HEK293 (cell line): ENCODE data around the gene PIK3R2.

Experiments
- CTCF ChIA-PET: fragments of 350-600 bp; formaldehyde crosslinking; extraction: SDS; loops from one replicate; lab custom pipeline; 2021; ENCODE audit warnings: antibody characterized with exemption; lab: Yijun Ruan, JAX
- POLR2A ChIA-PET: fragments of 300-600 bp; formaldehyde crosslinking; extraction: SDS; loops from one replicate; lab custom pipeline; 2020; ENCODE audit warnings: antibody characterized with exemption, inconsistent platforms; lab: Yijun Ruan, JAX
- H3K27ac ChIP-seq: fragments of 200-500 bp; sonication (Bioruptor generic); 2 replicates; pipeline ENCODE4 v1.5.1; 2014; ENCODE audit warnings: low read depth, low read length, control low read depth, inconsistent platforms; ENCODE audit errors: extremely low read depth
- H3K36me3 ChIP-seq, 2 experiments: fragments of 200-500 bp in 1 of 2; sonication (Bioruptor generic) in 1 of 2; 1 replicate in 1 of 2; 2 replicates in 1 of 2; pipeline ENCODE4 v1.5.1; 2014 to 2017; ENCODE audit warnings: inconsistent platforms in 2 of 2, low read length in 2 of 2; ENCODE audit not compliant: control insufficient read depth in 2 of 2, insufficient read depth in 1 of 2
- H3K4me1 ChIP-seq: fragments of 200-500 bp; sonication (Bioruptor generic); 2 replicates; pipeline ENCODE4 v1.5.1; 2014; ENCODE audit warnings: mild to moderate bottlenecking, low read length, inconsistent platforms; ENCODE audit not compliant: control insufficient read depth, insufficient read depth
- H3K4me3 ChIP-seq: 2 replicates; pipeline ENCODE4 v1.5.1; 2011; ENCODE audit warnings: low read depth, mild to moderate bottlenecking, control low read depth, low read length, moderate library complexity
- H3K9me3 ChIP-seq: fragments of 200-500 bp; sonication (Bioruptor generic); 2 replicates; pipeline ENCODE4 v1.5.1; 2014; ENCODE audit warnings: low read depth, low read length, inconsistent platforms; ENCODE audit not compliant: control insufficient read depth, insufficient read depth
- GLIS2 ChIP-seq: fragments of 450-650 bp; formaldehyde crosslinking; IDR thresholded peaks from 2 replicates; pipeline ENCODE4 v1.5.1; 2016; ENCODE audit warnings: missing biosample characterization, missing genetic modification characterization
- REPIN1 ChIP-seq: fragments of 450-650 bp; formaldehyde crosslinking; IDR thresholded peaks from 2 replicates; pipeline ENCODE4 v1.5.1; 2017; ENCODE audit warnings: missing biosample characterization, missing genetic modification characterization, low read depth
- SCRT2 ChIP-seq: fragments of 450-650 bp; formaldehyde crosslinking; IDR thresholded peaks from 2 replicates; pipeline ENCODE4 v1.5.1; 2016; ENCODE audit warnings: missing biosample characterization, missing genetic modification characterization
- SP3 ChIP-seq: fragments of 450-650 bp; formaldehyde crosslinking; IDR thresholded peaks from 2 replicates; pipeline ENCODE4 v1.5.1; 2016; ENCODE audit warnings: missing biosample characterization, missing genetic modification characterization
- TRIM28 ChIP-seq: IDR thresholded peaks from 2 replicates; pipeline ENCODE4 v1.6.1; 2011; ENCODE audit warnings: low read length, control low read depth, borderline replicate concordance
- ZBTB1 ChIP-seq: fragments of 450-650 bp; formaldehyde crosslinking; IDR thresholded peaks from 2 replicates; pipeline ENCODE4 v1.5.1; 2016; ENCODE audit warnings: missing biosample characterization, missing genetic modification characterization
- ZBTB20 ChIP-seq: fragments of 450-650 bp; formaldehyde crosslinking; IDR thresholded peaks from 2 replicates; pipeline ENCODE4 v1.5.1; 2016; ENCODE audit warnings: missing biosample characterization, missing genetic modification characterization
- ZNF132 ChIP-seq: fragments of 450-650 bp; formaldehyde crosslinking; IDR thresholded peaks from 2 replicates; pipeline ENCODE4 v1.5.1; 2017; ENCODE audit warnings: missing biosample characterization, missing genetic modification characterization, borderline replicate concordance
- ZNF23 ChIP-seq: fragments of 450-650 bp; formaldehyde crosslinking; IDR thresholded peaks from 2 replicates; pipeline ENCODE4 v1.5.1; 2016; ENCODE audit warnings: missing biosample characterization, missing genetic modification characterization, borderline replicate concordance
- ZNF24 ChIP-seq: fragments of 450-650 bp; formaldehyde crosslinking; IDR thresholded peaks from 2 replicates; pipeline ENCODE4 v1.5.1; 2016; ENCODE audit warnings: missing biosample characterization, missing genetic modification characterization
- ZNF248 ChIP-seq: fragments of 450-650 bp; formaldehyde crosslinking; IDR thresholded peaks from 2 replicates; pipeline ENCODE4 v1.5.1; 2017; ENCODE audit warnings: missing biosample characterization, missing genetic modification characterization
- ZNF274 ChIP-seq, 2 experiments: fragments of 200-500 bp in 1 of 2; fragments of 450-650 bp in 1 of 2; sonication (Bioruptor generic) in 1 of 2; formaldehyde crosslinking in 1 of 2; IDR thresholded peaks; 2 replicates each; pipeline versions ENCODE4 v1.5.1 to v1.6.1; 2014 to 2016; ENCODE audit warnings: borderline replicate concordance in 1 of 2, inconsistent platforms in 1 of 2, low read length in 1 of 2, missing biosample characterization in 1 of 2, missing genetic modification characterization in 1 of 2
- ZNF335 ChIP-seq: fragments of 450-650 bp; formaldehyde crosslinking; conservative IDR thresholded peaks from 2 replicates; pipeline ENCODE4 v1.5.1; 2016; ENCODE audit warnings: missing biosample characterization, missing genetic modification characterization
- ZNF404 ChIP-seq: fragments of 450-650 bp; formaldehyde crosslinking; IDR thresholded peaks from 2 replicates; pipeline ENCODE4 v1.5.1; 2017; ENCODE audit warnings: missing biosample characterization, missing genetic modification characterization
- ZNF571 ChIP-seq: fragments of 450-650 bp; formaldehyde crosslinking; IDR thresholded peaks from 2 replicates; pipeline ENCODE4 v1.5.0; 2017; ENCODE audit warnings: missing biosample characterization, missing genetic modification characterization
- ZNF624 ChIP-seq: fragments of 450-650 bp; formaldehyde crosslinking; IDR thresholded peaks from 2 replicates; pipeline ENCODE4 v1.5.1; 2017; ENCODE audit warnings: missing biosample characterization, missing genetic modification characterization
- ZXDB ChIP-seq: fragments of 450-650 bp; formaldehyde crosslinking; IDR thresholded peaks from 2 replicates; pipeline ENCODE4 v1.5.1; 2016; ENCODE audit warnings: missing biosample characterization, missing genetic modification characterization
- TF ChIP-seq, protein P1 (sequence below): fragments of 450-650 bp; formaldehyde crosslinking; IDR thresholded peaks from 2 replicates; pipeline ENCODE4 v1.5.1; 2016; ENCODE audit warnings: missing biosample characterization, missing genetic modification characterization
- TF ChIP-seq, protein P2 (sequence below): fragments of 450-650 bp; formaldehyde crosslinking; IDR thresholded peaks from 2 replicates; pipeline ENCODE4 v1.5.1; 2016; ENCODE audit warnings: missing biosample characterization, missing genetic modification characterization
- TF ChIP-seq, protein P3 (sequence below): fragments of 450-650 bp; formaldehyde crosslinking; IDR thresholded peaks from 2 replicates; pipeline ENCODE4 v1.5.1; 2017; ENCODE audit warnings: missing biosample characterization, mild to moderate bottlenecking, missing genetic modification characterization, moderate library complexity
- TF ChIP-seq, protein P4 (sequence below): fragments of 450-650 bp; formaldehyde crosslinking; IDR thresholded peaks from 2 replicates; pipeline ENCODE4 v1.5.1; 2016; ENCODE audit warnings: missing biosample characterization, missing genetic modification characterization
- TF ChIP-seq, protein P5 (sequence below): fragments of 450-650 bp; formaldehyde crosslinking; IDR thresholded peaks from 2 replicates; pipeline ENCODE4 v1.5.1; 2016; ENCODE audit warnings: missing biosample characterization, missing genetic modification characterization
- TF ChIP-seq, protein P6 (sequence below): fragments of 450-650 bp; formaldehyde crosslinking; IDR thresholded peaks from 2 replicates; pipeline ENCODE4 v1.5.1; 2016; ENCODE audit warnings: missing biosample characterization, missing genetic modification characterization
- TF ChIP-seq, protein P7 (sequence below): fragments of 450-650 bp; formaldehyde crosslinking; IDR thresholded peaks from 2 replicates; pipeline ENCODE4 v1.5.1; 2017; ENCODE audit warnings: missing biosample characterization, missing genetic modification characterization
- TF ChIP-seq, protein P8 (sequence below): sonication (generic); formaldehyde crosslinking; IDR thresholded peaks from 2 replicates; pipeline ENCODE4 v1.8.1; 2022; ENCODE audit warnings: mild to moderate bottlenecking, moderate library complexity, missing genetic modification reagents

PIK3R2 gene

DNA sequence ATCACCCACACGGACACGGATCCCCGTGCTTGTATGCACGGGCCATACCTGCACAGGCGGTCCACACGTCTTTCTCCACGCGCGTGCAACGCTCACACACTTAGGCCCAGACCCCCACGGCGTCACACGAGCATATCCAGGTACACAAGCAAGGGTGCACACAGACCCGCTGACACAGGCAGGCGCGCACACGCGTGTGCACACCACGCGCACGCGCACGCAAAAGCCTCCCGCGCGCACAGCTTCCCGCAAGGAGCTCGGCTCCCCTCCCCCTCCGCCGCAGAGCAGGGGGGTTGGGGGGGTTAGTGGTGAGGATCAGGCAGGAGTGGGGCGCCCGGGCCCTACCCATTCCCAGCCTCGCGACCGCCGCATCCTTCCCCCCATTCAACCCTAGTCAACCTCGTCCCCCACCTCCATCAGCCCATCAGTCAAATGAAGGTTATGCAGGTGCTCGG is 50.5 kb downstream of the PIK3R2 start (continued):
- TF ChIP-seq, protein P1, sequence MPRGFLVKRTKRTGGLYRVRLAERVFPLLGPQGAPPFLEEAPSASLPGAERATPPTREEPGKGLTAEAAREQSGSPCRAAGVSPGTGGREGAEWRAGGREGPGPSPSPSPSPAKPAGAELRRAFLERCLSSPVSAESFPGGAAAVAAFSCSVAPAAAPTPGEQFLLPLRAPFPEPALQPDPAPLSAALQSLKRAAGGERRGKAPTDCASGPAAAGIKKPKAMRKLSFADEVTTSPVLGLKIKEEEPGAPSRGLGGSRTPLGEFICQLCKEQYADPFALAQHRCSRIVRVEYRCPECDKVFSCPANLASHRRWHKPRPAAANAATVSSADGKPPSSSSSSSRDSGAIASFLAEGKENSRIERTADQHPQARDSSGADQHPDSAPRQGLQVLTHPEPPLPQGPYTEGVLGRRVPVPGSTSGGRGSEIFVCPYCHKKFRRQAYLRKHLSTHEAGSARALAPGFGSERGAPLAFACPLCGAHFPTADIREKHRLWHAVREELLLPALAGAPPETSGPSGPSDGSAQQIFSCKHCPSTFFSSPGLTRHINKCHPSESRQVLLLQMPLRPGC (tag by site-specific recombination), result no peak; the same call in 1 of the 2 replicates
- TF ChIP-seq, protein P2, sequence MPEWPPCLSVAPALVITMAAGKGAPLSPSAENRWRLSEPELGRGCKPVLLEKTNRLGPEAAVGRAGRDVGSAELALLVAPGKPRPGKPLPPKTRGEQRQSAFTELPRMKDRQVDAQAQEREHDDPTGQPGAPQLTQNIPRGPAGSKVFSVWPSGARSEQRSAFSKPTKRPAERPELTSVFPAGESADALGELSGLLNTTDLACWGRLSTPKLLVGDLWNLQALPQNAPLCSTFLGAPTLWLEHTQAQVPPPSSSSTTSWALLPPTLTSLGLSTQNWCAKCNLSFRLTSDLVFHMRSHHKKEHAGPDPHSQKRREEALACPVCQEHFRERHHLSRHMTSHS, result no peak
- TF ChIP-seq ZNF24 (no peak), REPIN1 (no peak), SCRT2 (tag by site-specific recombination) (peak; percentile 88), GLIS2 (tag by site-specific recombination) (no peak), ZXDB (tag by site-specific recombination) (no peak), ZBTB20 (tag by site-specific recombination) (no peak), ZNF624 (no peak)
- TF ChIP-seq, protein P3, sequence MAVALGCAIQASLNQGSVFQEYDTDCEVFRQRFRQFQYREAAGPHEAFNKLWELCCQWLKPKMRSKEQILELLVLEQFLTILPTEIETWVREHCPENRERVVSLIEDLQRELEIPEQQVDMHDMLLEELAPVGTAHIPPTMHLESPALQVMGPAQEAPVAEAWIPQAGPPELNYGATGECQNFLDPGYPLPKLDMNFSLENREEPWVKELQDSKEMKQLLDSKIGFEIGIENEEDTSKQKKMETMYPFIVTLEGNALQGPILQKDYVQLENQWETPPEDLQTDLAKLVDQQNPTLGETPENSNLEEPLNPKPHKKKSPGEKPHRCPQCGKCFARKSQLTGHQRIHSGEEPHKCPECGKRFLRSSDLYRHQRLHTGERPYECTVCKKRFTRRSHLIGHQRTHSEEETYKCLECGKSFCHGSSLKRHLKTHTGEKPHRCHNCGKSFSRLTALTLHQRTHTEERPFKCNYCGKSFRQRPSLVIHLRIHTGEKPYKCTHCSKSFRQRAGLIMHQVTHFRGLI, result no peak
- TF ChIP-seq, protein P4, sequence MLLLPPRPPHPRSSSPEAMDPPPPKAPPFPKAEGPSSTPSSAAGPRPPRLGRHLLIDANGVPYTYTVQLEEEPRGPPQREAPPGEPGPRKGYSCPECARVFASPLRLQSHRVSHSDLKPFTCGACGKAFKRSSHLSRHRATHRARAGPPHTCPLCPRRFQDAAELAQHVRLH (tag by site-specific recombination), result no peak
- TF ChIP-seq, protein P5, sequence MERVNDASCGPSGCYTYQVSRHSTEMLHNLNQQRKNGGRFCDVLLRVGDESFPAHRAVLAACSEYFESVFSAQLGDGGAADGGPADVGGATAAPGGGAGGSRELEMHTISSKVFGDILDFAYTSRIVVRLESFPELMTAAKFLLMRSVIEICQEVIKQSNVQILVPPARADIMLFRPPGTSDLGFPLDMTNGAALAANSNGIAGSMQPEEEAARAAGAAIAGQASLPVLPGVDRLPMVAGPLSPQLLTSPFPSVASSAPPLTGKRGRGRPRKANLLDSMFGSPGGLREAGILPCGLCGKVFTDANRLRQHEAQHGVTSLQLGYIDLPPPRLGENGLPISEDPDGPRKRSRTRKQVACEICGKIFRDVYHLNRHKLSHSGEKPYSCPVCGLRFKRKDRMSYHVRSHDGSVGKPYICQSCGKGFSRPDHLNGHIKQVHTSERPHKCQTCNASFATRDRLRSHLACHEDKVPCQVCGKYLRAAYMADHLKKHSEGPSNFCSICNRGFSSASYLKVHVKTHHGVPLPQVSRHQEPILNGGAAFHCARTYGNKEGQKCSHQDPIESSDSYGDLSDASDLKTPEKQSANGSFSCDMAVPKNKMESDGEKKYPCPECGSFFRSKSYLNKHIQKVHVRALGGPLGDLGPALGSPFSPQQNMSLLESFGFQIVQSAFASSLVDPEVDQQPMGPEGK (tag by site-specific recombination), result no peak; the same call in none of the 2 replicates
- TF ChIP-seq, protein P6, sequence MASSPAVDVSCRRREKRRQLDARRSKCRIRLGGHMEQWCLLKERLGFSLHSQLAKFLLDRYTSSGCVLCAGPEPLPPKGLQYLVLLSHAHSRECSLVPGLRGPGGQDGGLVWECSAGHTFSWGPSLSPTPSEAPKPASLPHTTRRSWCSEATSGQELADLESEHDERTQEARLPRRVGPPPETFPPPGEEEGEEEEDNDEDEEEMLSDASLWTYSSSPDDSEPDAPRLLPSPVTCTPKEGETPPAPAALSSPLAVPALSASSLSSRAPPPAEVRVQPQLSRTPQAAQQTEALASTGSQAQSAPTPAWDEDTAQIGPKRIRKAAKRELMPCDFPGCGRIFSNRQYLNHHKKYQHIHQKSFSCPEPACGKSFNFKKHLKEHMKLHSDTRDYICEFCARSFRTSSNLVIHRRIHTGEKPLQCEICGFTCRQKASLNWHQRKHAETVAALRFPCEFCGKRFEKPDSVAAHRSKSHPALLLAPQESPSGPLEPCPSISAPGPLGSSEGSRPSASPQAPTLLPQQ (tag by site-specific recombination), result no peak

DNA sequence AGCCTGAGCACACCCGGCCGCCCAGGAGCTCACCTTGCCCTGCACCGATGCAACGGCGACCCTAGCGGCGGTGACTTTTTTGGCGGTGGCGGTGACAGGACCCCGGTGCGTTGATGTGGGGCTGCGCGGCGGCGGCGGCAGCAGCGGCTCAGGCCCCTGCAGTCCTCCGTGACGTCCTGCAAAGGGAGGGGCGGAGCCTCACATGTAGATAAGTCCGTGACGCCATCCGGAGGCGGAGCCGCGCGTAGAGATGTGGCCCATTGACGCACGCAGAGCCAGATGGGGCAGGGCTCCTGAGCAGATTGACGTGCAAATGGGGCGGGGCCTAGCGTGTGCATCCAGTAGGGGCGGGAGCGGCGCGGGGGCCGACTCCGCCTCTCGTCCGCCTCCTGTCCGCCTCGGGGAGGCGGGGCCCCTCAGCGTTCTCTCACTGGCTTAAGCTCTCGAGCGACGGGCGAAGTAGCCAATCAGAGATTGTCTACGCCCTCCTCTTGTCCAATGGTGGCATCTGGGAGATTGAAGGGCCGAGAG is 51.0 kb downstream of the PIK3R2 start, which contains the start of gene RAB3A:
Gene RAB3A, minus strand, starts transcription at position 180 of the 531 bp plus-strand sequence. CDS start 1,302 bp downstream, outside the sequence.
- ChIA-PET POLR2A (interaction anchor here (0.6 to 3.1 kb wide), 6 partner anchors 11 to 631 kb away, joined by 3 to 30 read pairs (median 4); partner anchors contain the start of genes JUND and MPV17L2), CTCF (interaction anchor here (1.7 to 8.5 kb wide), 2 partner anchors 12 to 48 kb away, joined by 9 to 121 read pairs; partner anchors contain the start of gene MPV17L2)
- no peaks in the 10 kb centered on the region for H3K9me3 ChIP-seq
- peaks cover 8% of the 10 kb centered on the region for H3K4me1 ChIP-seq
- peaks cover 4 to 7% of the 10 kb centered on the region in 2 experiments; a peak in 2 of 3 replicates for H3K36me3 ChIP-seq
- peak within 1 kb of the TSS; percentile 60 for H3K27ac ChIP-seq
- H3K4me3 ChIP-seq, result peak within 1 kb of the TSS; percentile 70
- TF ChIP-seq TRIM28, result no peak
- TF ChIP-seq ZBTB1, result no peak
- TF ChIP-seq ZNF248 (tag by site-specific recombination), result no peak
- TF ChIP-seq, protein P4 (tag by site-specific recombination), result no peak
- TF ChIP-seq ZNF274 (IDR thresholded peaks at IDR 0.05; ENCODE audit: low read length), result no peak
- no peak for TF ChIP-seq ZNF274 (tag by site-specific recombination; IDR thresholded peaks at IDR 0.05; ENCODE audit: borderline replicate concordance)
- TF ChIP-seq, protein P7, sequence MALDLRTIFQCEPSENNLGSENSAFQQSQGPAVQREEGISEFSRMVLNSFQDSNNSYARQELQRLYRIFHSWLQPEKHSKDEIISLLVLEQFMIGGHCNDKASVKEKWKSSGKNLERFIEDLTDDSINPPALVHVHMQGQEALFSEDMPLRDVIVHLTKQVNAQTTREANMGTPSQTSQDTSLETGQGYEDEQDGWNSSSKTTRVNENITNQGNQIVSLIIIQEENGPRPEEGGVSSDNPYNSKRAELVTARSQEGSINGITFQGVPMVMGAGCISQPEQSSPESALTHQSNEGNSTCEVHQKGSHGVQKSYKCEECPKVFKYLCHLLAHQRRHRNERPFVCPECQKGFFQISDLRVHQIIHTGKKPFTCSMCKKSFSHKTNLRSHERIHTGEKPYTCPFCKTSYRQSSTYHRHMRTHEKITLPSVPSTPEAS (tag by site-specific recombination), result no peak
- TF ChIP-seq ZNF571 (tag by site-specific recombination), result no peak
- TF ChIP-seq ZNF23 (tag by site-specific recombination), result no peak
- TF ChIP-seq, protein P8, sequence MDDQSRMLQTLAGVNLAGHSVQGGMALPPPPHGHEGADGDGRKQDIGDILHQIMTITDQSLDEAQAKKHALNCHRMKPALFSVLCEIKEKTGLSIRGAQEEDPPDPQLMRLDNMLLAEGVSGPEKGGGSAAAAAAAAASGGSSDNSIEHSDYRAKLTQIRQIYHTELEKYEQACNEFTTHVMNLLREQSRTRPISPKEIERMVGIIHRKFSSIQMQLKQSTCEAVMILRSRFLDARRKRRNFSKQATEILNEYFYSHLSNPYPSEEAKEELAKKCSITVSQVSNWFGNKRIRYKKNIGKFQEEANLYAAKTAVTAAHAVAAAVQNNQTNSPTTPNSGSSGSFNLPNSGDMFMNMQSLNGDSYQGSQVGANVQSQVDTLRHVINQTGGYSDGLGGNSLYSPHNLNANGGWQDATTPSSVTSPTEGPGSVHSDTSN (CRISPR knock-in tag), result peak; percentile 99
- TF ChIP-seq SP3 (tag by site-specific recombination), result peak; percentile 100
- no peak for TF ChIP-seq ZNF132 (tag by site-specific recombination)
- TF ChIP-seq ZNF404 (tag by site-specific recombination), result no peak
- peak; percentile 87; the same call in 1 of the 2 replicates for TF ChIP-seq ZNF335 (tag by site-specific recombination)
